Activated naive CD4-positive, alpha-beta T cell treated with anti-CD3 and anti-CD28 coated beads, Interleukin-2, amount 10 ng/mL, durations not matched to agents 7 days and 5 days (primary cell): ENCODE results near the gene WWP2.
"Not testable (repeated sequence)": the region's sequence is repeated elsewhere in the genome, so short reads cannot be mapped to it uniquely, and the experiment has no call there.

Experiments used
- CTCF ChIA-PET: fragments of 350-600 bp; sonication (Branson Sonifier 250); formaldehyde crosslinking; loops from one replicate; lab custom pipeline; 2021; ENCODE audit warnings: antibody characterized with exemption; lab: Charles Lee
- DNase-seq: peaks from one replicate; pipeline ENCODE4 v3.0.0-alpha.2; 2020
- H3K27ac Mint-ChIP-seq: one replicate; pipeline ENCODE4 v1.8.0; 2021; ENCODE audit warnings: mild to moderate bottlenecking, moderate library complexity, mixed read lengths
- H3K27me3 Mint-ChIP-seq: one replicate; pipeline ENCODE4 v1.8.0; 2021; ENCODE audit warnings: mild to moderate bottlenecking, mixed read lengths
- H3K36me3 Mint-ChIP-seq: one replicate; pipeline ENCODE4 v1.8.0; 2021; ENCODE audit warnings: mixed read lengths
- H3K4me1 Mint-ChIP-seq: one replicate; pipeline ENCODE4 v1.8.0; 2021; ENCODE audit warnings: mixed read lengths
- H3K4me3 Mint-ChIP-seq: one replicate; pipeline ENCODE4 v1.8.0; 2021; ENCODE audit warnings: mild to moderate bottlenecking, moderate library complexity, mixed read lengths
- H3K9me3 Mint-ChIP-seq: one replicate; pipeline ENCODE4 v1.8.0; 2021; ENCODE audit warnings: mixed read lengths

WWP2 gene

GRCh38 chr16:69822174-69822935, 60.2 kb downstream of the WWP2 start:
- Mint-ChIP-seq H3K4me1 (peaks cover 5% of the 10 kb centered on the region), H3K27ac (peak overlapping the region; percentile 39), H3K27me3 (no peaks in the 10 kb centered on the region), H3K9me3 (no peaks in the 10 kb centered on the region), H3K36me3 (peaks cover 20% of the 10 kb centered on the region), H3K4me3 (no peak overlapping the region)
- CTCF ChIA-PET = interaction anchor here (1.3 kb wide), 1 partner anchor 26 kb away, joined by 3 read pairs; no protein-coding TSS in a partner anchor
- DNase-seq = no peak

GRCh38 chr16:69823831-69824563, 61.9 kb downstream of the WWP2 start:
- H3K27me3 Mint-ChIP-seq = no peaks in the 10 kb centered on the region
- peak overlapping the region; percentile 74 for H3K27ac Mint-ChIP-seq
- no peak overlapping the region for H3K4me3 Mint-ChIP-seq
- peaks cover 5% of the 10 kb centered on the region for H3K4me1 Mint-ChIP-seq
- no peak for DNase-seq
- CTCF ChIA-PET = interaction anchor here (1.3 kb wide), 1 partner anchor 28 kb away, joined by 3 read pairs; no protein-coding TSS in a partner anchor
- peaks cover 9% of the 10 kb centered on the region for H3K36me3 Mint-ChIP-seq
- no peaks in the 10 kb centered on the region for H3K9me3 Mint-ChIP-seq

- H3K4me3 Mint-ChIP-seq, H3K27me3 Mint-ChIP-seq, H3K36me3 Mint-ChIP-seq, H3K9me3 Mint-ChIP-seq, H3K27ac Mint-ChIP-seq, H3K4me1 Mint-ChIP-seq, DNase-seq, CTCF ChIA-PET: not testable (repeated sequence)
Observed at GRCh38 chr16:69824564-69825142, 62.5 kb downstream of the WWP2 start.

GRCh38 chr16:69827524-69827923, 65.4 kb downstream of the WWP2 start:
- Mint-ChIP-seq H3K4me3 (no peak overlapping the region), H3K27me3 (no peaks in the 10 kb centered on the region), H3K27ac (no peak overlapping the region), H3K9me3 (no peaks in the 10 kb centered on the region), H3K4me1 (peaks cover 5% of the 10 kb centered on the region), H3K36me3 (peaks cover 3% of the 10 kb centered on the region)
- CTCF ChIA-PET = no interaction called here
- no peak for DNase-seq

GRCh38 chr16:69829338-69829737, 67.2 kb downstream of the WWP2 start:
- no peaks in the 10 kb centered on the region for H3K9me3 Mint-ChIP-seq
- DNase-seq = no peak
- peaks cover 5% of the 10 kb centered on the region for H3K4me1 Mint-ChIP-seq
- H3K27me3 Mint-ChIP-seq = no peaks in the 10 kb centered on the region
- no peak overlapping the region for H3K4me3 Mint-ChIP-seq
- no peak overlapping the region for H3K27ac Mint-ChIP-seq
- CTCF ChIA-PET = no interaction called here
- H3K36me3 Mint-ChIP-seq = peaks cover 2% of the 10 kb centered on the region

GRCh38 chr16:69830146-69830533, 68.0 kb downstream of the WWP2 start:
- peaks cover 2% of the 10 kb centered on the region for H3K36me3 Mint-ChIP-seq
- H3K27ac Mint-ChIP-seq = no peak overlapping the region
- H3K4me3 Mint-ChIP-seq = no peak overlapping the region
- DNase-seq = no peak
- no peaks in the 10 kb centered on the region for H3K27me3 Mint-ChIP-seq
- H3K9me3 Mint-ChIP-seq = no peaks in the 10 kb centered on the region
- peaks cover 5% of the 10 kb centered on the region for H3K4me1 Mint-ChIP-seq
- CTCF ChIA-PET = no interaction called here

GRCh38 chr16:69830534-69831211, 68.5 kb downstream of the WWP2 start:
- no peak overlapping the region for H3K4me3 Mint-ChIP-seq
- no peaks in the 10 kb centered on the region for H3K27me3 Mint-ChIP-seq
- no peak for DNase-seq
- CTCF ChIA-PET = no interaction called here
- peaks cover 5% of the 10 kb centered on the region for H3K4me1 Mint-ChIP-seq
- no peak overlapping the region for H3K27ac Mint-ChIP-seq
- H3K9me3 Mint-ChIP-seq = no peaks in the 10 kb centered on the region
- H3K36me3 Mint-ChIP-seq = peaks cover 2% of the 10 kb centered on the region

GRCh38 chr16:69831212-69832123, 69.3 kb downstream of the WWP2 start:
- peaks cover 2% of the 10 kb centered on the region for H3K36me3 Mint-ChIP-seq
- no peaks in the 10 kb centered on the region for H3K27me3 Mint-ChIP-seq
- peaks cover 5% of the 10 kb centered on the region for H3K4me1 Mint-ChIP-seq
- no peak for DNase-seq
- CTCF ChIA-PET = no interaction called here
- no peaks in the 10 kb centered on the region for H3K9me3 Mint-ChIP-seq
- no peak overlapping the region for H3K4me3 Mint-ChIP-seq
- H3K27ac Mint-ChIP-seq = no peak overlapping the region

- CTCF ChIA-PET = no interaction called here
- Mint-ChIP-seq H3K27me3 (no peaks in the 10 kb centered on the region), H3K27ac (no peak overlapping the region), H3K4me3 (no peak overlapping the region), H3K4me1 (peaks cover 5% of the 10 kb centered on the region), H3K36me3 (peaks cover 6% of the 10 kb centered on the region), H3K9me3 (no peaks in the 10 kb centered on the region)
- DNase-seq = no peak
Observed at GRCh38 chr16:69833357-69834282, 71.5 kb downstream of the WWP2 start.

GRCh38 chr16:69834807-69835466, 72.8 kb downstream of the WWP2 start:
- no peak overlapping the region for H3K4me3 Mint-ChIP-seq
- no peaks in the 10 kb centered on the region for H3K27me3 Mint-ChIP-seq
- H3K27ac Mint-ChIP-seq = no peak overlapping the region
- no peak for DNase-seq
- peaks cover 10% of the 10 kb centered on the region for H3K36me3 Mint-ChIP-seq
- H3K9me3 Mint-ChIP-seq = no peaks in the 10 kb centered on the region
- CTCF ChIA-PET = no interaction called here
- peaks cover 5% of the 10 kb centered on the region for H3K4me1 Mint-ChIP-seq

- no peak for DNase-seq
- CTCF ChIA-PET = no interaction called here
- Mint-ChIP-seq H3K9me3 (no peaks in the 10 kb centered on the region), H3K36me3 (peaks cover 17% of the 10 kb centered on the region), H3K27me3 (no peaks in the 10 kb centered on the region), H3K4me1 (peaks cover 5% of the 10 kb centered on the region), H3K27ac (no peak overlapping the region), H3K4me3 (no peak overlapping the region)
Observed at GRCh38 chr16:69836257-69836656, 74.1 kb downstream of the WWP2 start.

- peak overlapping the region; percentile 30 for H3K27ac Mint-ChIP-seq
- H3K27me3 Mint-ChIP-seq = no peaks in the 10 kb centered on the region
- H3K9me3 Mint-ChIP-seq = no peaks in the 10 kb centered on the region
- DNase-seq = no peak
- peaks cover 5% of the 10 kb centered on the region for H3K4me1 Mint-ChIP-seq
- no peak overlapping the region for H3K4me3 Mint-ChIP-seq
- H3K36me3 Mint-ChIP-seq = peaks cover 25% of the 10 kb centered on the region
- CTCF ChIA-PET = no interaction called here
Observed at GRCh38 chr16:69837380-69837779, 75.2 kb downstream of the WWP2 start.
